OCI-LY7 (cell line): Measurements from ENCODE around the gene NFIA.

Experiments
- EZH2phosphoT487 ChIP-seq: fragments of 200-600 bp; sonication (generic); IDR thresholded peaks from 2 replicates; pipeline ENCODE4 v1.6.1; 2018; ENCODE audit warnings: low read depth, borderline replicate concordance, mild to moderate bottlenecking, mixed run types, antibody characterized with exemption, low read length, moderate library complexity, mixed read lengths
- TF ChIP-seq, protein P1 (sequence below): fragments of 200-600 bp; sonication (generic); conservative IDR thresholded peaks from 2 replicates; pipeline ENCODE4 v1.5.1; 2014; ENCODE audit warnings: mild to moderate bottlenecking, antibody characterized with exemption, low read length, moderate library complexity, mixed read lengths

DNA sequence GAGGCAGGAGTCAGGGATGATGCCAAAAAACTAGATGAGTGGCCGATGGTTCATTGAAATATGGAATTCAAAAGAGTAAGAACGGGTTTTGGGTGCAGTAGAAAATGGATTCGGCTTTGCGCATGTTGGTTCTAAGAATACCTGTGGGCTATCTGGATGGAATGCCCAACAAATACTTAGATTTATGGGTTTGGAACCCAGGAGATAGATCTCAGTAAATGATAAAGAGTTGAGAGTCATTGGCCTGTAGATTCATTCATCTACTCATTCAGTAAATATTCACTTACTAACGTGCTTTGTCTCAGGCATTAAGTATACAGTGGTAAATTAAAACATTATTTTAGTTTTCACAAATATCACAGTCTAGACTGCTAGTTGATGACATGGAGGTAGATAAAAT lies 247.7 kb downstream of the NFIA start:
- TF ChIP-seq, protein P1, sequence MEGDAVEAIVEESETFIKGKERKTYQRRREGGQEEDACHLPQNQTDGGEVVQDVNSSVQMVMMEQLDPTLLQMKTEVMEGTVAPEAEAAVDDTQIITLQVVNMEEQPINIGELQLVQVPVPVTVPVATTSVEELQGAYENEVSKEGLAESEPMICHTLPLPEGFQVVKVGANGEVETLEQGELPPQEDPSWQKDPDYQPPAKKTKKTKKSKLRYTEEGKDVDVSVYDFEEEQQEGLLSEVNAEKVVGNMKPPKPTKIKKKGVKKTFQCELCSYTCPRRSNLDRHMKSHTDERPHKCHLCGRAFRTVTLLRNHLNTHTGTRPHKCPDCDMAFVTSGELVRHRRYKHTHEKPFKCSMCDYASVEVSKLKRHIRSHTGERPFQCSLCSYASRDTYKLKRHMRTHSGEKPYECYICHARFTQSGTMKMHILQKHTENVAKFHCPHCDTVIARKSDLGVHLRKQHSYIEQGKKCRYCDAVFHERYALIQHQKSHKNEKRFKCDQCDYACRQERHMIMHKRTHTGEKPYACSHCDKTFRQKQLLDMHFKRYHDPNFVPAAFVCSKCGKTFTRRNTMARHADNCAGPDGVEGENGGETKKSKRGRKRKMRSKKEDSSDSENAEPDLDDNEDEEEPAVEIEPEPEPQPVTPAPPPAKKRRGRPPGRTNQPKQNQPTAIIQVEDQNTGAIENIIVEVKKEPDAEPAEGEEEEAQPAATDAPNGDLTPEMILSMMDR: no peak
- TF ChIP-seq EZH2phosphoT487: no peak
